Esophagus muscularis mucosa (tissue), 4 donors: ENCODE measurements around the gene POLR1E. TPM values are rescaled to one million over a fixed set of nuclear protein-coding genes. Genes with fewer than 3 reads are reported as not detected.

Experiments used
- DNase-seq: peaks from one replicate; pipeline ENCODE4 v3.0.0-alpha.2; 2017; ENCODE audit errors: extremely low spot score
- H3K27ac ChIP-seq, 4 donors: fragments of 200-600 bp; sonication (generic); replicated peaks in 1 of 4; 1 replicate in 3 of 4; 2 replicates in 1 of 4; pipeline ENCODE4 v1.5.1; 2016 to 2019; ENCODE audit warnings: mild to moderate bottlenecking in 1 of 4
- H3K27me3 ChIP-seq, 4 donors: fragments of 200-600 bp; sonication (generic); one replicate each; pipeline versions ENCODE4 v1.5.1 to v1.6.0; 2016 to 2019
- H3K36me3 ChIP-seq, 4 donors: fragments of 200-600 bp; sonication (generic); one replicate each; pipeline ENCODE4 v1.5.1; 2016 to 2019
- H3K4me1 ChIP-seq, 4 donors: fragments of 200-600 bp; sonication (generic); one replicate each; pipeline ENCODE4 v1.5.1; 2016 to 2019
- H3K4me3 ChIP-seq, 4 donors: fragments of 200-600 bp; sonication (generic); 1 replicate in 2 of 4; 2 replicates in 2 of 4; pipeline ENCODE4 v1.5.1; 2016 to 2019; ENCODE audit warnings: mild to moderate bottlenecking in 4 of 4, moderate library complexity in 1 of 4
- H3K9me3 ChIP-seq, 4 donors: fragments of 200-600 bp; sonication (generic); 1 replicate in 3 of 4; 2 replicates in 1 of 4; pipeline ENCODE4 v1.5.1; 2016 to 2019
- CTCF ChIP-seq, 3 experiments: fragments of 200-600 bp in 2 of 3; fragments of 450-650 bp in 1 of 3; sonication (generic) in 2 of 3; IDR thresholded peaks; one replicate each; pipeline ENCODE4 v1.5.1; 2017 to 2019; ENCODE audit warnings: antibody characterized with exemption in 3 of 3, mild to moderate bottlenecking in 2 of 3, moderate library complexity in 1 of 3
- EP300 ChIP-seq: sonication (generic); formaldehyde crosslinking; IDR thresholded peaks from one replicate; pipeline ENCODE4 v1.6.1; 2017; ENCODE audit warnings: antibody characterized with exemption
- POLR2A ChIP-seq: fragments of 450-650 bp; IDR thresholded peaks from one replicate; pipeline ENCODE4 v1.6.1; 2017; ENCODE audit warnings: antibody characterized with exemption, moderate library complexity, mild to moderate bottlenecking, low read depth
- POLR2AphosphoS5 ChIP-seq, 2 donors: sonication (generic); formaldehyde crosslinking; IDR thresholded peaks; one replicate each; pipeline ENCODE4 v1.6.1; 2017; ENCODE audit warnings: antibody characterized with exemption in 2 of 2
- WGBS: methylation state at CpG from one replicate; pipeline ENCODE4 v1.1.5; 2018; 5-methylcytosine and 5-hydroxymethylcytosine counted together
- intact Hi-C: fragments of 100-400 bp; cut with DNase I; formaldehyde crosslinking; loops from one replicate; pipeline ENCODE4 v1.15.1; 2023
- total RNA-seq, 4 donors: library from RNA; depleted of rRNA; stranded (reverse); fragments of >200 nt; gene quantifications; one replicate each; pipeline versions ENCODE4 v1.1.0 to v1.2.1, GENCODE V29; 2016

The POLR1E gene
- total RNA-seq, 4 donors from 2014 or later = 17.4 to 36.8 (median 24.5) TPM

- Histone ChIP-seq H3K27me3 (no peaks in the 10 kb centered on the region), H3K4me1 (no peaks in the 10 kb centered on the region), H3K27ac (no peak overlapping the region), H3K36me3 (peaks cover 33 to 95% (median 65%) of the 10 kb centered on the region in 4 donors), H3K4me3 (no peak overlapping the region), H3K9me3 (no peaks in the 10 kb centered on the region)
- DNase-seq = no peak
- 89% methylated on average over 2 of the region's 2 CpGs for WGBS
- TF ChIP-seq CTCF (IDR thresholded peaks at IDR 0.05) = no peak
- no peak for TF ChIP-seq POLR2AphosphoS5 (IDR thresholded peaks at IDR 0.05)
- TF ChIP-seq EP300 = no peak
- no peak for TF ChIP-seq POLR2A
- intact Hi-C loops = no loop called here
Measured at GRCh38 chr9:37522971-37523370, 37.2 kb downstream of the POLR1E start.

- no peak for TF ChIP-seq POLR2AphosphoS5 (IDR thresholded peaks at IDR 0.05)
- no peak for TF ChIP-seq EP300
- TF ChIP-seq POLR2A = no peak
- no peak for TF ChIP-seq CTCF (IDR thresholded peaks at IDR 0.05)
- Histone ChIP-seq H3K9me3 (no peaks in the 10 kb centered on the region), H3K4me1 (no peaks in the 10 kb centered on the region), H3K27ac (no peak overlapping the region), H3K27me3 (no peaks in the 10 kb centered on the region), H3K4me3 (no peak overlapping the region), H3K36me3 (peaks cover 34 to 96% (median 67%) of the 10 kb centered on the region in 4 donors)
- no peak for DNase-seq
- 98% methylated on average over 6 of the region's 6 CpGs for WGBS
- intact Hi-C loops = no loop called here
Measured at GRCh38 chr9:37523916-37524315, 38.2 kb downstream of the POLR1E start.

- WGBS = 83% methylated on average over 15 of the region's 18 CpGs
- intact Hi-C loops = no loop called here
- TF ChIP-seq POLR2AphosphoS5 (IDR thresholded peaks at IDR 0.05) = no peak
- TF ChIP-seq CTCF (IDR thresholded peaks at IDR 0.05) = no peak
- TF ChIP-seq POLR2A = no peak
- no peak for TF ChIP-seq EP300
- Histone ChIP-seq H3K36me3 (peaks cover 29 to 86% (median 58%) of the 10 kb centered on the region in 4 donors), H3K9me3 (no peaks in the 10 kb centered on the region), H3K27ac (no peak overlapping the region), H3K27me3 (no peaks in the 10 kb centered on the region), H3K4me1 (no peaks in the 10 kb centered on the region), H3K4me3 (no peak overlapping the region)
- no peak for DNase-seq
Measured at GRCh38 chr9:37528652-37529471, 43.1 kb downstream of the POLR1E start.

DNA sequence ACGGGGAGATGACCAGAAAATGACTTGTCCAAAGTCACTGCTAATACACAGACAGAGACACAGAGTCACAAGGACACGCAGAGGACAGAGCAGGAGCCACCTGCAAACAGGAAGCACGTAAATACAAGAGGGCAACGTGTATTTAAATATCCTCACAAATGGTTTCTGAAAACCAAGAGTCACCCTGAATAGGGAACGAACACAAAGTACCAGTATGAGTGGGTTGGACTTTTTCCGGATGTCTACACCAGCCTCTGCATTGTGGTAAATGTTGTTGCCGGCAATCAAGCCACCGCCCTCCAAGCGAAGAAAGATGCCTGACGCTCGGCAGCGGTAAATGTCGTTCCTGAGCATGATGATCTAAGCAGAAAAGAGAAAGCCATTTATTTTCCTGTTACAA, 46.0 kb downstream of the POLR1E start:
- Histone ChIP-seq H3K27ac (no peak overlapping the region), H3K36me3 (peaks cover 20 to 80% (median 52%) of the 10 kb centered on the region in 4 donors)

More for the DNA sequence above, 46.0 kb downstream of the POLR1E start:
- H3K27me3 ChIP-seq = no peaks in the 10 kb centered on the region
- no peak overlapping the region for H3K4me3 ChIP-seq
- intact Hi-C loops = no loop called here
- WGBS = 94% methylated on average over 13 of the region's 13 CpGs
- DNase-seq = no peak
- TF ChIP-seq CTCF (IDR thresholded peaks at IDR 0.05) (no peak), EP300 (no peak), POLR2AphosphoS5 (IDR thresholded peaks at IDR 0.05) (no peak), POLR2A (no peak)
- H3K9me3 ChIP-seq = no peaks in the 10 kb centered on the region
- no peaks in the 10 kb centered on the region for H3K4me1 ChIP-seq
